Endothelial cell of umbilical vein (primary cell): ENCODE results near the gene LHPP. TPM values are rescaled to one million over a fixed set of nuclear protein-coding genes. Genes with fewer than 3 reads are reported as not detected.

Experiments used
- BruUV-seq: library from RNA; stranded (reverse); fragments of 400-500 nt; replicated peaks from 2 replicates; lab custom pipeline; 2021; lab: Mats Ljungman, UMichigan
- CTCF ChIA-PET: fragments of 300-600, 350-600 bp; sonication (Branson Sonifier 250); formaldehyde crosslinking; loops from one replicate; lab custom pipeline; 2021; ENCODE audit warnings: antibody characterized with exemption, inconsistent platforms; lab: Charles Lee
- POLR2A ChIA-PET: fragments of 300-600, 350-600 bp; sonication (Branson Sonifier 250); formaldehyde crosslinking; loops from one replicate; lab custom pipeline; 2021; ENCODE audit warnings: antibody characterized with exemption, inconsistent platforms; lab: Charles Lee
- DNase-seq: peaks from one replicate; pipeline ENCODE4 v3.0.0-alpha.2; 2011; ENCODE audit warnings: low read depth, low spot score
- FAIRE-seq: peaks from 2 replicates; lab custom pipeline; 2011; peaks lifted over from hg19 to GRCh38; lab: Jason Lieb, UNC
- H2AFZ ChIP-seq: 2 replicates; pipeline ENCODE4 v1.6.0; 2012; ENCODE audit warnings: low read depth, low read length, control low read depth, inconsistent platforms
- H3K27ac ChIP-seq: 2 replicates; pipeline ENCODE4 v1.5.1; 2011; ENCODE audit warnings: low read depth, mild to moderate bottlenecking, control low read depth, low read length, moderate library complexity; ENCODE audit not compliant: insufficient read depth
- H3K27me3 ChIP-seq, 2 experiments: 2 replicates each; pipeline versions ENCODE4 v1.6.0 to v1.6.1; 2011; ENCODE audit warnings: low read length in 2 of 2, mixed read lengths in 1 of 2; ENCODE audit not compliant: control insufficient read depth in 2 of 2, insufficient read depth in 2 of 2
- H3K36me3 ChIP-seq, 2 experiments: 2 replicates in 1 of 2; 3 replicates in 1 of 2; pipeline ENCODE4 v1.5.1; 2011; ENCODE audit warnings: low read length in 2 of 2, mild to moderate bottlenecking in 1 of 2, moderate library complexity in 1 of 2; ENCODE audit not compliant: control insufficient read depth in 2 of 2, insufficient read depth in 2 of 2; ENCODE audit errors: extremely low read depth in 1 of 2
- H3K4me1 ChIP-seq: 3 replicates; pipeline ENCODE4 v1.5.1; 2011; ENCODE audit warnings: mild to moderate bottlenecking, low read length; ENCODE audit not compliant: control insufficient read depth, insufficient read depth; ENCODE audit errors: extremely low read depth
- H3K4me2 ChIP-seq: 2 replicates; pipeline ENCODE4 v1.6.1; 2011; ENCODE audit warnings: low read length, control low read depth, mixed read lengths; ENCODE audit not compliant: insufficient read depth
- H3K4me3 ChIP-seq, 3 experiments: fragments of 200-600 bp in 1 of 3; sonication (generic), shearing (Covaris generic) in 1 of 3; replicated peaks in 1 of 3; 2 replicates each; pipeline ENCODE4 v1.5.1; 2011 to 2016; ENCODE audit warnings: control low read depth in 3 of 3, low read length in 3 of 3, mild to moderate bottlenecking in 2 of 3, inconsistent platforms in 1 of 3, low read depth in 1 of 3, moderate library complexity in 1 of 3; ENCODE audit not compliant: insufficient read depth in 1 of 3
- H3K79me2 ChIP-seq: 2 replicates; pipeline ENCODE4 v1.6.0; 2012; ENCODE audit warnings: low read length, inconsistent platforms; ENCODE audit not compliant: control insufficient read depth, insufficient read depth
- H3K9ac ChIP-seq: replicated peaks from 2 replicates; pipeline ENCODE3; 2011; ENCODE audit warnings: low read length, control low read depth; ENCODE audit not compliant: insufficient read depth; ENCODE audit errors: extremely low read depth
- H3K9me1 ChIP-seq: replicated peaks from 3 replicates; pipeline ENCODE4 v1.6.0; 2011; ENCODE audit warnings: mild to moderate bottlenecking, low read length; ENCODE audit not compliant: control insufficient read depth, insufficient read depth; ENCODE audit errors: extremely low read depth
- H3K9me3 ChIP-seq: replicated peaks from 2 replicates; pipeline ENCODE4 v1.5.1; 2012; ENCODE audit warnings: low read length, inconsistent platforms; ENCODE audit not compliant: control insufficient read depth, insufficient read depth
- H4K20me1 ChIP-seq: replicated peaks from 2 replicates; pipeline ENCODE3; 2011; ENCODE audit warnings: mild to moderate bottlenecking, low read length; ENCODE audit not compliant: control insufficient read depth, insufficient read depth; ENCODE audit errors: extremely low read depth
- EZH2 ChIP-seq: IDR thresholded peaks from 2 replicates; pipeline ENCODE4 v1.6.1; 2012; ENCODE audit warnings: borderline replicate concordance, low read depth, mild to moderate bottlenecking, moderate library complexity, low read length, inconsistent platforms; ENCODE audit not compliant: severe bottlenecking
- FOS ChIP-seq: IDR thresholded peaks from 2 replicates; pipeline ENCODE4 v1.6.1; 2011; ENCODE audit warnings: mild to moderate bottlenecking, low read length, moderate library complexity, borderline replicate concordance; ENCODE audit not compliant: insufficient read depth
- GATA2 ChIP-seq: IDR thresholded peaks from 2 replicates; pipeline ENCODE4 v1.7.0; 2011; ENCODE audit warnings: low read depth, mild to moderate bottlenecking, moderate library complexity, mixed read lengths, low read length; ENCODE audit not compliant: insufficient read length, insufficient read depth
- JUN ChIP-seq: IDR thresholded peaks from 2 replicates; pipeline ENCODE4 v1.6.1; 2011; ENCODE audit warnings: borderline replicate concordance, low read depth; ENCODE audit not compliant: insufficient read length, insufficient read depth
- MYC ChIP-seq: IDR thresholded peaks from one replicate; pipeline ENCODE4 v1.6.1; 2011; ENCODE audit warnings: mild to moderate bottlenecking, low read depth, low read length
- POLR2A ChIP-seq: IDR thresholded peaks from 2 replicates; pipeline ENCODE4 v1.6.1; 2012; ENCODE audit warnings: low read depth, mild to moderate bottlenecking, control low read depth, low read length
- POLR2AphosphoS5 ChIP-seq: IDR thresholded peaks from 2 replicates; pipeline ENCODE4 v1.6.1; 2012; ENCODE audit warnings: low read depth, mild to moderate bottlenecking, control low read depth, low read length, moderate library complexity; ENCODE audit not compliant: insufficient read depth
- dilution Hi-C: fragments of 300-500 bp; cut with MboI; formaldehyde crosslinking; loops from one replicate; pipeline ENCODE4 v1.15.0; 2019; ENCODE audit warnings: low sequenced_read_pairs; ENCODE audit not compliant: extremely low pct_ligation_motif_present
- intact Hi-C: fragments of 100-400 bp; cut with micrococcal nuclease; formaldehyde crosslinking; loops from one replicate; pipeline ENCODE4 v1.10.0; 2022
- polyA plus RNA-seq, 4 experiments: library from polyadenylated mRNA; depleted of rRNA in 3 of 4; stranded (reverse) in 3 of 4; unstranded in 1 of 4; fragments of >200 nt; gene quantifications; 2 replicates each; pipeline versions ENCODE4 v1.2.1 to v1.2.3, GENCODE V29; 2011 to 2012; ENCODE audit warnings: missing spikeins in 1 of 4
- total RNA-seq: library from RNA; stranded (reverse); gene quantifications from 2 replicates; pipeline ENCODE4 v1.2.3, GENCODE V29; 2021
- TF ChIP-seq, protein P1 (sequence below), 2 donors: IDR thresholded peaks; 1 replicate in 1 of 2; 2 replicates in 1 of 2; pipeline ENCODE4 v1.5.1; 2011; ENCODE audit warnings: low read length in 2 of 2, mild to moderate bottlenecking in 2 of 2, moderate library complexity in 2 of 2, control low read depth in 1 of 2, inconsistent platforms in 1 of 2, low read depth in 1 of 2; ENCODE audit not compliant: insufficient read depth in 1 of 2; ENCODE audit errors: extremely low read depth in 1 of 2
- TF ChIP-seq, protein P2 (sequence below): IDR thresholded peaks from 2 replicates; pipeline ENCODE4 v1.6.1; 2011; ENCODE audit not compliant: insufficient read depth, insufficient read length

The LHPP gene
- total and polyA plus RNA-seq, 2 donors (not counting 3 experiments of a cell fraction or from before 2014, with no cell fraction given): 5.8 to 11.2 TPM

DNA sequence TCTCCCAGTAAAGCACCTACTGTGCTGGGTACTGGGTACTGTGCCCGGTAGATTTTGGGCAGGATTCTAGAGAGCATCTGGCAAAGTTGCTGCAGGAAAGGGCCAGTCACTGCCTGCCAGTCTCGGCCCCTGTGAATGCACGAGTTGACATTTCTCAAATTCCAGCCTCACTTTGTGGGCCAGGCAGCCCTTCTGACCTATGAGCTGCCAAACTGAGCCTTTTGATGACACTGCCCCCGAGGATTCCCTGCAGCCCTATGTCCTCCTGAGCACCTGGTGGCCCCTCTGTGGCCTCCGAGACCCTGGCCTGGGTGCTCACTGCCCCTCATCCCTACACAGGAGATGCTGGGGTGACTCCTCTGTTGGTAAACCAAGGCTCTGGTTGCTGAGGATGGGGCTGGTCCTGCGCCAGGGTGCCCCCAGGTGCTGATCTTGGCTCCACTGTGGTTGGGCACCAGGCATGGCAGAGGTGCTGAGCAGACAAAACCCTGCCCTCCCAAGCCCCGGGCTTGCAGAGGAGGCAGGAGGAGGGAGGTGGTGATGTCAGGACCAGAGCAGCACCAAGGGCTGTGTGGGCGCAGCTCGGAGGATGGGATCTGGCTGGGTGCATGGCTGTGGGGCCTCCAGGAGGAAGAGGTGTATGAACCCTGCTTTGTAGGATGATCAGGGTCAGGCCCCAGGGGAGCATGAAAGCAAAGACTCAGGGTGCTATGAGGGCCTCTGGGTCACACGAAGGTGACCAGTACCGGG, 16.2 kb downstream of the LHPP start:
- intact Hi-C loops: no loop called here
- Histone ChIP-seq H3K4me1 (no peaks in the 10 kb centered on the region), H3K9me1 (no peaks in the 10 kb centered on the region), H3K9me3 (no peaks in the 10 kb centered on the region), H3K4me3 (no peak overlapping the region), H4K20me1 (no peaks in the 10 kb centered on the region), H3K9ac (no peak overlapping the region), H3K27me3 (no peaks in the 10 kb centered on the region), H3K27ac (no peak overlapping the region), H3K79me2 (no peaks in the 10 kb centered on the region), H2AFZ (no peak overlapping the region), H3K4me2 (no peak overlapping the region), H3K36me3 (no peaks in the 10 kb centered on the region)
- BruUV-seq: no TSS peak
- FAIRE-seq (no peak), DNase-seq (no peak)
- ChIA-PET CTCF (no interaction called here), POLR2A (no interaction called here)
- TF ChIP-seq FOS (no peak), POLR2AphosphoS5 (no peak), EZH2 (no peak), MYC (no peak), GATA2 (no peak), JUN (no peak), POLR2A (no peak)
- TF ChIP-seq, protein P1, sequence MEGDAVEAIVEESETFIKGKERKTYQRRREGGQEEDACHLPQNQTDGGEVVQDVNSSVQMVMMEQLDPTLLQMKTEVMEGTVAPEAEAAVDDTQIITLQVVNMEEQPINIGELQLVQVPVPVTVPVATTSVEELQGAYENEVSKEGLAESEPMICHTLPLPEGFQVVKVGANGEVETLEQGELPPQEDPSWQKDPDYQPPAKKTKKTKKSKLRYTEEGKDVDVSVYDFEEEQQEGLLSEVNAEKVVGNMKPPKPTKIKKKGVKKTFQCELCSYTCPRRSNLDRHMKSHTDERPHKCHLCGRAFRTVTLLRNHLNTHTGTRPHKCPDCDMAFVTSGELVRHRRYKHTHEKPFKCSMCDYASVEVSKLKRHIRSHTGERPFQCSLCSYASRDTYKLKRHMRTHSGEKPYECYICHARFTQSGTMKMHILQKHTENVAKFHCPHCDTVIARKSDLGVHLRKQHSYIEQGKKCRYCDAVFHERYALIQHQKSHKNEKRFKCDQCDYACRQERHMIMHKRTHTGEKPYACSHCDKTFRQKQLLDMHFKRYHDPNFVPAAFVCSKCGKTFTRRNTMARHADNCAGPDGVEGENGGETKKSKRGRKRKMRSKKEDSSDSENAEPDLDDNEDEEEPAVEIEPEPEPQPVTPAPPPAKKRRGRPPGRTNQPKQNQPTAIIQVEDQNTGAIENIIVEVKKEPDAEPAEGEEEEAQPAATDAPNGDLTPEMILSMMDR (IDR thresholded peaks at IDR 0.05; ENCODE audit: extremely low read depth in 1 of 2, insufficient read depth in 1 of 2, low read depth in 1 of 2, low read length in 2 of 2): no peak
- TF ChIP-seq, protein P2, sequence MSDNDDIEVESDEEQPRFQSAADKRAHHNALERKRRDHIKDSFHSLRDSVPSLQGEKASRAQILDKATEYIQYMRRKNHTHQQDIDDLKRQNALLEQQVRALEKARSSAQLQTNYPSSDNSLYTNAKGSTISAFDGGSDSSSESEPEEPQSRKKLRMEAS: no peak
- dilution Hi-C loops: no loop called here
